Loucy (cell line): ENCODE measurements around the gene HSPBP1.

ENCODE experiments used
- H2AFZ ChIP-seq: fragments of 200-600 bp; sonication (generic); 2 replicates; pipeline ENCODE4 v1.6.0; 2016; ENCODE audit warnings: antibody characterized with exemption, mild to moderate bottlenecking, low read length, moderate library complexity
- H3F3A ChIP-seq: fragments of 200-600 bp; 2 replicates; pipeline ENCODE4 v1.6.0; 2016; ENCODE audit warnings: antibody characterized with exemption, low read depth, mild to moderate bottlenecking
- H3K27me3 ChIP-seq: fragments of 200-600 bp; sonication (generic); 2 replicates; pipeline ENCODE4 v1.6.1; 2014; ENCODE audit warnings: low read length, mild to moderate bottlenecking; ENCODE audit not compliant: insufficient read depth, poor library complexity, severe bottlenecking
- H3K36me3 ChIP-seq: fragments of 200-600 bp; sonication (generic); 2 replicates; pipeline ENCODE4 v1.6.1; 2016; ENCODE audit warnings: low read length; ENCODE audit not compliant: insufficient read depth
- H3K4me1 ChIP-seq: fragments of 200-600 bp; sonication (generic); 2 replicates; pipeline ENCODE4 v1.5.1; 2014; ENCODE audit warnings: low read length, mild to moderate bottlenecking; ENCODE audit not compliant: insufficient read depth, poor library complexity, severe bottlenecking
- H3K4me2 ChIP-seq: fragments of 200-600 bp; sonication (generic); 2 replicates; pipeline ENCODE4 v1.6.0; 2014; ENCODE audit warnings: antibody characterized with exemption, low read length, low read depth, mild to moderate bottlenecking; ENCODE audit not compliant: poor library complexity, severe bottlenecking
- H3K4me3 ChIP-seq: fragments of 200-600 bp; sonication (generic); 2 replicates; pipeline ENCODE4 v1.5.1; 2014; ENCODE audit warnings: low read length, mild to moderate bottlenecking, mixed read lengths; ENCODE audit not compliant: poor library complexity, severe bottlenecking
- H3K79me2 ChIP-seq: fragments of 200-600 bp; sonication (generic); 2 replicates; pipeline ENCODE4 v1.6.1; 2014; ENCODE audit warnings: low read length; ENCODE audit not compliant: insufficient read depth
- H3K9ac ChIP-seq: fragments of 200-600 bp; sonication (generic); 2 replicates; pipeline ENCODE4 v1.6.0; 2014; ENCODE audit warnings: mild to moderate bottlenecking, low read depth, low read length, moderate library complexity; ENCODE audit not compliant: poor library complexity, severe bottlenecking
- H3K9me2 ChIP-seq: fragments of 200-600 bp; sonication (generic); replicated peaks from 2 replicates; pipeline ENCODE4 v1.6.1; 2016; ENCODE audit warnings: low read depth, low read length, mixed read lengths
- H3K9me3 ChIP-seq: fragments of 200-600 bp; sonication (generic); 2 replicates; pipeline ENCODE4 v1.6.1; 2014; ENCODE audit warnings: mild to moderate bottlenecking, antibody characterized with exemption, low read length, low read depth; ENCODE audit not compliant: insufficient read depth
- H4K20me1 ChIP-seq: fragments of 200-600 bp; sonication (generic); 2 replicates; pipeline ENCODE4 v1.6.0; 2014; ENCODE audit warnings: antibody characterized with exemption, low read length, mild to moderate bottlenecking; ENCODE audit not compliant: insufficient read depth, poor library complexity, severe bottlenecking
- EZH2phosphoT487 ChIP-seq: fragments of 200-600 bp; IDR thresholded peaks from 2 replicates; pipeline ENCODE4 v1.6.1; 2018; ENCODE audit warnings: antibody characterized with exemption, mild to moderate bottlenecking, moderate library complexity, borderline replicate concordance
- TF ChIP-seq, protein P1 (sequence below): fragments of 200-600 bp; sonication (generic); conservative IDR thresholded peaks from 2 replicates; pipeline ENCODE4 v1.5.1; 2014; ENCODE audit warnings: mild to moderate bottlenecking, antibody characterized with exemption, low read length

Gene HSPBP1

DNA sequence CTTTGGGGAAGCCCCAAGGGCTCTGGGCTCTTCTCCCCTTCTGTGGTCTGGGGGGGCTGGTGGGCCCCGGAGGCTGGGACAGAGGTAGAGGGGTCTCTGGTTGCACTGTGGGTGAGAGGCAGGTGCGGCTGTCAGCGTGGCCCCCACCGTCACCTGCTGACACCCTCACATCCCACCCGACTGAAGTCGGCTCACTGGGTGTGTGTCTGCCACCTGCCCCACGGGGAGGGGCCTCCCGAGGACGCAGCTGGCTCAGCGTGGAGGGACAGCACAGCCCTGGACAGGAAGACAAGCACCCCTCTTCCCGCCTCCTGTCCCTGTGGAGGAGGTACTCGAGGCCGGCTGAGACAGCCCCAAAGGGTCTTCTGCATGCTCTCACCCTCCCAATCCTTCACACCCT lies 49.1 kb downstream of the HSPBP1 start:
- peaks cover 88% of the 10 kb centered on the region for H4K20me1 ChIP-seq
- no peak overlapping the region for H3K4me2 ChIP-seq
- H3K4me3 ChIP-seq: no peak overlapping the region
- H3K4me1 ChIP-seq: no peaks in the 10 kb centered on the region
- no peaks in the 10 kb centered on the region for H3K27me3 ChIP-seq
- no peaks in the 10 kb centered on the region for H3K9me2 ChIP-seq
- peaks cover 27% of the 10 kb centered on the region for H3K79me2 ChIP-seq
- H2AFZ ChIP-seq: no peak overlapping the region
- TF ChIP-seq, protein P1, sequence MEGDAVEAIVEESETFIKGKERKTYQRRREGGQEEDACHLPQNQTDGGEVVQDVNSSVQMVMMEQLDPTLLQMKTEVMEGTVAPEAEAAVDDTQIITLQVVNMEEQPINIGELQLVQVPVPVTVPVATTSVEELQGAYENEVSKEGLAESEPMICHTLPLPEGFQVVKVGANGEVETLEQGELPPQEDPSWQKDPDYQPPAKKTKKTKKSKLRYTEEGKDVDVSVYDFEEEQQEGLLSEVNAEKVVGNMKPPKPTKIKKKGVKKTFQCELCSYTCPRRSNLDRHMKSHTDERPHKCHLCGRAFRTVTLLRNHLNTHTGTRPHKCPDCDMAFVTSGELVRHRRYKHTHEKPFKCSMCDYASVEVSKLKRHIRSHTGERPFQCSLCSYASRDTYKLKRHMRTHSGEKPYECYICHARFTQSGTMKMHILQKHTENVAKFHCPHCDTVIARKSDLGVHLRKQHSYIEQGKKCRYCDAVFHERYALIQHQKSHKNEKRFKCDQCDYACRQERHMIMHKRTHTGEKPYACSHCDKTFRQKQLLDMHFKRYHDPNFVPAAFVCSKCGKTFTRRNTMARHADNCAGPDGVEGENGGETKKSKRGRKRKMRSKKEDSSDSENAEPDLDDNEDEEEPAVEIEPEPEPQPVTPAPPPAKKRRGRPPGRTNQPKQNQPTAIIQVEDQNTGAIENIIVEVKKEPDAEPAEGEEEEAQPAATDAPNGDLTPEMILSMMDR: no peak
- TF ChIP-seq EZH2phosphoT487: no peak
- peaks cover 96% of the 10 kb centered on the region for H3K36me3 ChIP-seq
- no peak overlapping the region for H3K9ac ChIP-seq
- no peaks in the 10 kb centered on the region for H3K9me3 ChIP-seq
- H3F3A ChIP-seq: no peaks in the 10 kb centered on the region

DNA sequence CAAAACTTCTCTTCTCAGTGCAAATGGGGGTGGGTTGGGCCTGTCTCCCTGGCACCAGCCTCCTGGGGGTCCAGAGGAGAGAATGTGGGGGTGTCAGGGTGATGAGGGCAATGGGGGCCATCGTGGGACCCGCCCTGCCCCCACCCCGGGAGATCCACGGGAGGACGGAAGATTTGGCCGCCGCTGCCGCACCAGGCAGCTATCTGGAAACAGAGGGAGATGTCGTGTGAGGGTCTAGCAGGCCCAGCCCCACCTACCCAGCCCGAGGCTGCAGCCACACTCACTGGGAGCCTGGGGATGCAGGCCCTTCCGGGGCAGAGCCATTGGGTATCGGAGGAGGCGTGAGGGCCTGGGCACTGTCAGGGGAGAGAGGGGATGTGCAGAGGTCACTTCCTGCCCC lies 49.6 kb downstream of the HSPBP1 start:
- no peaks in the 10 kb centered on the region for H3F3A ChIP-seq
- H2AFZ ChIP-seq: no peak overlapping the region
- H3K27me3 ChIP-seq: no peaks in the 10 kb centered on the region
- no peaks in the 10 kb centered on the region for H3K9me2 ChIP-seq
- no peak for TF ChIP-seq EZH2phosphoT487
- TF ChIP-seq, protein P1: no peak
- peaks cover 98% of the 10 kb centered on the region for H3K36me3 ChIP-seq
- no peak overlapping the region for H3K4me3 ChIP-seq
- no peaks in the 10 kb centered on the region for H3K9me3 ChIP-seq
- no peak overlapping the region for H3K4me2 ChIP-seq
- H3K4me1 ChIP-seq: no peaks in the 10 kb centered on the region
- peaks cover 27% of the 10 kb centered on the region for H3K79me2 ChIP-seq
- no peak overlapping the region for H3K9ac ChIP-seq
- H4K20me1 ChIP-seq: peaks cover 91% of the 10 kb centered on the region

DNA sequence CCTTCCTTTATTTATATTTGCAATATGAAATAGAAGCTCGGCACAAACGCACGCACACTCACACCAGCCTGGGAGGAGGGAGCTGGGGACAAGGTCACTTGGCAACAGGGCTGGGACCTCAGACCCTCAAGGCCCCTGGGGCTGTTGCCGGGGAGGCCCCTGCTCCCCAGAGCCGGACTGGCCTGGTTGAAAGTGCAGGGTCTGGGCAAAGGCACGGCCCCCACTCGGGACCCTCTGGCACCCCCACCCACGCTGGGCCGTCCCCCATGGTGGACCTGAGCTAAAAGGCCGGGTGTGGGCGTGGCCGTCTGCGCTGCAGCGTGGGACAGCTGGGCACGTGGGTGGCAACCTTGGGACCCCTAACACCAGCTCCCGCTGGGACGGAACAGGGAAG lies 50.1 kb downstream of the HSPBP1 start:
- Histone ChIP-seq H3F3A (no peaks in the 10 kb centered on the region), H2AFZ (no peak overlapping the region), H3K9me3 (no peaks in the 10 kb centered on the region), H3K36me3 (peaks cover 93% of the 10 kb centered on the region), H3K9me2 (no peaks in the 10 kb centered on the region), H3K4me2 (no peak overlapping the region), H3K4me3 (no peak overlapping the region), H3K9ac (no peak overlapping the region), H3K4me1 (no peaks in the 10 kb centered on the region), H4K20me1 (peaks cover 89% of the 10 kb centered on the region), H3K27me3 (no peaks in the 10 kb centered on the region), H3K79me2 (peaks cover 27% of the 10 kb centered on the region)
- TF ChIP-seq, protein P1: no peak
- TF ChIP-seq EZH2phosphoT487: no peak
